Measurements from ENCODE around the gene DOCK11. TPM values are rescaled to one million over a fixed set of nuclear protein-coding genes. Genes with fewer than 3 reads are reported as not detected.

Gene DOCK11
- total and polyA plus RNA-seq, 10 of the 15 experiments (the other 5 are each of a cell fraction or from before 2014, with no cell fraction given), result 16.3 to 30.7 (median 19.8) TPM

DNA sequence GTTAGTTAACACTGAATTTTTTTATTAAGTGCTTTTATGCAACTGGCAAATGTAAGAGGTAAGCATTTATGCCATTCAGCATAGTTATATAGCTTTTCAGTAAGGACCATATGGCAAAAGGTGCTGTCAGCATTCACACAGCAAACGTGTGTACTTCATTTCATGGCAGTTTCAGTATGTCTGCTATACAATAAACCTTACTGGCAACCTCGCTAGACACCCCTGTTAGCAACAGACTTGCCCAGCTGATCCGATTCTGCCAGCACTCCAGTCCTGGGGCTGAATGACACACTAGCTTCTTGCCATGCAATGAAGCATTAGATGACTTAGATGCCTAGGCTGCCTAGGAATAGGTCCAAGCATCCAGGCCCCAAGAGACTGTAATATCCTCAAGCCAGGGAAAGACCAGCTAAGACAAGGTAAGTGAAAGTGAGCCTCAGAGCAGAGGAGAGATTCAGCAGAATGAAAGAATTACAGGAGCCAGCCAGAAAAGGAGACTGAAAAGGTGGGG lies 47.3 kb upstream of the DOCK11 start (continued):
- TF ChIP-seq, protein P1, sequence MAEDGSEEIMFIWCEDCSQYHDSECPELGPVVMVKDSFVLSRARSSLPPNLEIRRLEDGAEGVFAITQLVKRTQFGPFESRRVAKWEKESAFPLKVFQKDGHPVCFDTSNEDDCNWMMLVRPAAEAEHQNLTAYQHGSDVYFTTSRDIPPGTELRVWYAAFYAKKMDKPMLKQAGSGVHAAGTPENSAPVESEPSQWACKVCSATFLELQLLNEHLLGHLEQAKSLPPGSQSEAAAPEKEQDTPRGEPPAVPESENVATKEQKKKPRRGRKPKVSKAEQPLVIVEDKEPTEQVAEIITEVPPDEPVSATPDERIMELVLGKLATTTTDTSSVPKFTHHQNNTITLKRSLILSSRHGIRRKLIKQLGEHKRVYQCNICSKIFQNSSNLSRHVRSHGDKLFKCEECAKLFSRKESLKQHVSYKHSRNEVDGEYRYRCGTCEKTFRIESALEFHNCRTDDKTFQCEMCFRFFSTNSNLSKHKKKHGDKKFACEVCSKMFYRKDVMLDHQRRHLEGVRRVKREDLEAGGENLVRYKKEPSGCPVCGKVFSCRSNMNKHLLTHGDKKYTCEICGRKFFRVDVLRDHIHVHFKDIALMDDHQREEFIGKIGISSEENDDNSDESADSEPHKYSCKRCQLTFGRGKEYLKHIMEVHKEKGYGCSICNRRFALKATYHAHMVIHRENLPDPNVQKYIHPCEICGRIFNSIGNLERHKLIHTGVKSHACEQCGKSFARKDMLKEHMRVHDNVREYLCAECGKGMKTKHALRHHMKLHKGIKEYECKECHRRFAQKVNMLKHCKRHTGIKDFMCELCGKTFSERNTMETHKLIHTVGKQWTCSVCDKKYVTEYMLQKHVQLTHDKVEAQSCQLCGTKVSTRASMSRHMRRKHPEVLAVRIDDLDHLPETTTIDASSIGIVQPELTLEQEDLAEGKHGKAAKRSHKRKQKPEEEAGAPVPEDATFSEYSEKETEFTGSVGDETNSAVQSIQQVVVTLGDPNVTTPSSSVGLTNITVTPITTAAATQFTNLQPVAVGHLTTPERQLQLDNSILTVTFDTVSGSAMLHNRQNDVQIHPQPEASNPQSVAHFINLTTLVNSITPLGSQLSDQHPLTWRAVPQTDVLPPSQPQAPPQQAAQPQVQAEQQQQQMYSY (CRISPR knock-in tag; IDR thresholded peaks at IDR 0.05), result no peak
- TF ChIP-seq CHD4 (IDR thresholded peaks at IDR 0.05) (no peak), ZNF274 (IDR thresholded peaks at IDR 0.05; ENCODE audit: insufficient read depth, insufficient read length) (no peak), EED (IDR thresholded peaks at IDR 0.05; ENCODE audit: low read depth) (no peak)

DNA sequence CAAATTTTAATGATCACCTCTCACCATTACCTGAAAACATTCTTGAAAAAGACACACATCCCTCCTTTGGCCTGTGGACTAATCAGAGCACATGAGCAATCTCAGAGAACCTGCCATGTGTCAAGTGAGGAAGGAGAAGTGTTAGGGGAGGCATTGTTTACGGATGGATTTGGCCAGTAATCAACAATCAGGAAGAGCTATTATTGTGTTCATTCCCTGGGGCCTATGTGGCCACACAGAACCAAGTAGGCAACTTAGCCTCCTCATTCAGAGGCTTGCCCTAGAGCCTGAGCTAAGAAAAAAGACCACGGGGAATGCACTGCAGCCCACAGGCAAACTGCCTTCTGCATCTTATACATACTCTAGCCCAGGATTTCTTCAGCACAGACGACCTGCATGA lies 40.6 kb upstream of the DOCK11 start:
- H2AFZ ChIP-seq (ENCODE audit: control insufficient read depth, low read depth, low read length), result no peak overlapping the region
- ChIA-PET POLR2A (no interaction called here), CTCF (interaction anchor here (0.8 to 1.8 kb wide), 2 partner anchors 145 to 147 kb away, joined by 3 to 4 read pairs; no protein-coding TSS in a partner anchor), SMC1A (ENCODE audit: uncharacterized antibody, unreplicated experiment) (no interaction called here), RAD21 (ENCODE audit: unreplicated experiment) (interaction anchor here (0.8 kb wide), 1 partner anchor 147 kb away, joined by 3 read pairs; no protein-coding TSS in a partner anchor)
- intact Hi-C loops (cut with micrococcal nuclease; ENCODE audit: unreplicated experiment) (loop anchor here (5.0 kb wide), 2 partner anchors 92 to 352 kb away; no protein-coding TSS in a partner anchor), in situ Hi-C loops (cut with MboI) (no loop called here)
- DNase-seq (ENCODE audit: low read depth, low spot score) (no peak), FAIRE-seq (no peak), ATAC-seq (no peak)
- WGBS (ENCODE audit: insufficient coverage, insufficient replicate concordance, low lambda C conversion rate, missing lambda C conversion rate), result 53% methylated on average over 3 of the region's 3 CpGs
- H3K27me3 ChIP-seq (replicated peaks in 1 of 2; ENCODE audit: control insufficient read depth in 2 of 2, insufficient read depth in 2 of 2, low read length in 1 of 2), result no peaks in the 10 kb centered on the region
- no peaks in the 10 kb centered on the region for H3K79me2 ChIP-seq (ENCODE audit: control insufficient read depth, insufficient read depth, low read length)
- H3K36me3 ChIP-seq (ENCODE audit: control insufficient read depth in 2 of 2, insufficient read depth in 2 of 2, low read length in 1 of 2), result no peaks in the 10 kb centered on the region
- no peaks in the 10 kb centered on the region for H3K9me3 ChIP-seq (replicated peaks; ENCODE audit: control insufficient read depth, insufficient read depth, low read length)
- no peak overlapping the region for H3K27ac ChIP-seq (ENCODE audit: control insufficient read depth, insufficient read depth)
- H3K4me3 ChIP-seq, result no peak overlapping the region
- no TSS peak for BruUV-seq (replicated peaks)
- no peaks in the 10 kb centered on the region for H3K4me1 ChIP-seq (ENCODE audit: control insufficient read depth, insufficient read depth, low read length)
- no peak overlapping the region for H3K9ac ChIP-seq (ENCODE audit: control insufficient read depth, insufficient read depth, low read length)
- H4K20me1 ChIP-seq (ENCODE audit: control insufficient read depth, insufficient read depth), result no peaks in the 10 kb centered on the region
- H3K4me2 ChIP-seq (ENCODE audit: control insufficient read depth, insufficient read depth), result no peak overlapping the region
- TF ChIP-seq HCFC1 (IDR thresholded peaks at IDR 0.05; ENCODE audit: low read length) (no peak), MEF2B (IDR thresholded peaks at IDR 0.05; ENCODE audit: partially characterized antibody, poor library complexity, severe bottlenecking) (no peak), MEF2A (IDR thresholded peaks at IDR 0.05; ENCODE audit: insufficient read depth, low read depth, low read length) (no peak), HDAC6 (IDR thresholded peaks at IDR 0.05; ENCODE audit: unreplicated experiment) (no peak), CHD4 (IDR thresholded peaks at IDR 0.05) (no peak), ZNF384 (IDR thresholded peaks at IDR 0.05; ENCODE audit: borderline replicate concordance, low read depth, low read length) (no peak), STAT1 (conservative IDR thresholded peaks at IDR 0.05) (no peak), NBN (IDR thresholded peaks at IDR 0.05) (no peak), IKZF2 (IDR thresholded peaks at IDR 0.05) (no peak), CEBPB (IDR thresholded peaks at IDR 0.05; ENCODE audit: borderline replicate concordance in 1 of 2, low read depth in 2 of 2, low read length in 2 of 2) (no peak)
- TF ChIP-seq, protein P2, sequence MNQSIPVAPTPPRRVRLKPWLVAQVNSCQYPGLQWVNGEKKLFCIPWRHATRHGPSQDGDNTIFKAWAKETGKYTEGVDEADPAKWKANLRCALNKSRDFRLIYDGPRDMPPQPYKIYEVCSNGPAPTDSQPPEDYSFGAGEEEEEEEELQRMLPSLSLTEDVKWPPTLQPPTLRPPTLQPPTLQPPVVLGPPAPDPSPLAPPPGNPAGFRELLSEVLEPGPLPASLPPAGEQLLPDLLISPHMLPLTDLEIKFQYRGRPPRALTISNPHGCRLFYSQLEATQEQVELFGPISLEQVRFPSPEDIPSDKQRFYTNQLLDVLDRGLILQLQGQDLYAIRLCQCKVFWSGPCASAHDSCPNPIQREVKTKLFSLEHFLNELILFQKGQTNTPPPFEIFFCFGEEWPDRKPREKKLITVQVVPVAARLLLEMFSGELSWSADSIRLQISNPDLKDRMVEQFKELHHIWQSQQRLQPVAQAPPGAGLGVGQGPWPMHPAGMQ (IDR thresholded peaks at IDR 0.05; ENCODE audit: borderline replicate concordance), result no peak
- TF ChIP-seq, protein P3, sequence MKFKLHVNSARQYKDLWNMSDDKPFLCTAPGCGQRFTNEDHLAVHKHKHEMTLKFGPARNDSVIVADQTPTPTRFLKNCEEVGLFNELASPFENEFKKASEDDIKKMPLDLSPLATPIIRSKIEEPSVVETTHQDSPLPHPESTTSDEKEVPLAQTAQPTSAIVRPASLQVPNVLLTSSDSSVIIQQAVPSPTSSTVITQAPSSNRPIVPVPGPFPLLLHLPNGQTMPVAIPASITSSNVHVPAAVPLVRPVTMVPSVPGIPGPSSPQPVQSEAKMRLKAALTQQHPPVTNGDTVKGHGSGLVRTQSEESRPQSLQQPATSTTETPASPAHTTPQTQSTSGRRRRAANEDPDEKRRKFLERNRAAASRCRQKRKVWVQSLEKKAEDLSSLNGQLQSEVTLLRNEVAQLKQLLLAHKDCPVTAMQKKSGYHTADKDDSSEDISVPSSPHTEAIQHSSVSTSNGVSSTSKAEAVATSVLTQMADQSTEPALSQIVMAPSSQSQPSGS (IDR thresholded peaks at IDR 0.05; ENCODE audit: low read length), result no peak
